GM19239 (cell line): ENCODE results near the gene C19orf25.
A peak's percentile ranks its signal among the peaks of the same experiment; 100 is the strongest.

Source experiments
- DNase-seq: peaks from one replicate; pipeline ENCODE4 v3.0.0; 2011; ENCODE audit warnings: low spot score; ENCODE audit not compliant: insufficient read length
- FAIRE-seq: peaks from 2 replicates; lab custom pipeline; 2011; peaks lifted over from hg19 to GRCh38; lab: Jason Lieb, UNC

The C19orf25 gene

DNA sequence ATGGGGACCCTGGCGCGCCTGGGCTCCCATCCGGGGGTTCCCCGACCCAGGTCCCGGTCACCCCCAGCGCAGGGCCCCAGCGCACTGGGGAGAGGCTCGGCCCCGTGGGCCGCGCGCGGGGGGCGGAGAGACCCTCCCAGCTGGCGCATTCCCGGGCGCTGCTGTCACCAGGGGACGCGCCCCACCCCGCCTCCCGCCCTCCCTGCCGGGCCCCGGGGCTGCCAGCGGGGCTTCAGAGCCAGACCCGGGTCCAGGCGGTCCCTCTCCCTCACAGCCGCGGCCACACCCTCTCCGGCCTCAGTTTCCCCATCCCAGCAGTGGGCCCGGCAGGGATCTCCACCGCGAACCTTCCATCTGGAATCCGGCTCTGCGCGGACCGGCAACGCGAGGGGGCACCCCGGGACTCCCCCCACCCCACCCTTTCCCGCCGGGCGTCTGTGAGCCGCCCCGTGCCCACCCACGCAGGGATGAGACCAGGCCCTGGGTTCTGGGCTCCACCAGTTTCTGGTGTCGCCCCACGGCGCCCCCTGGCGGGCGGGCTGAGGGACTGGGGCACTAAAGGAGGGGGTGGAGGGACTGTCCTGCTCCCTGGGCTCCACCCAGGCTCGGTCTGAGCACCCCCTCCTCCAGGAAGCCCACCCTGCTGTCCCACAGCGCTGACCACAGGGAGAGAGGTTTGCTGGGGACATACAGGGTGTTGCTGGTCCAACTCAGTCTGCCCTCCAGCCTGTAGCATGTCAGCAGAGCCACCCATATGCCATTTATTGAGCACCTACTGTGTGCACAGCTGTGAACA lies 34.7 kb upstream of the C19orf25 start:
- no peak for FAIRE-seq
- DNase-seq, result peak; percentile 62

GRCh38 chr19:1512671-1513498 lies 33.9 kb upstream of the C19orf25 start, which contains the start of gene ADAMTSL5:
ADAMTSL5 (minus strand) TSS chr19:1513019; CDS start chr19:1510943, 2,076 bp downstream.
- FAIRE-seq, result no peak
- DNase-seq, result peak; percentile 83

DNA sequence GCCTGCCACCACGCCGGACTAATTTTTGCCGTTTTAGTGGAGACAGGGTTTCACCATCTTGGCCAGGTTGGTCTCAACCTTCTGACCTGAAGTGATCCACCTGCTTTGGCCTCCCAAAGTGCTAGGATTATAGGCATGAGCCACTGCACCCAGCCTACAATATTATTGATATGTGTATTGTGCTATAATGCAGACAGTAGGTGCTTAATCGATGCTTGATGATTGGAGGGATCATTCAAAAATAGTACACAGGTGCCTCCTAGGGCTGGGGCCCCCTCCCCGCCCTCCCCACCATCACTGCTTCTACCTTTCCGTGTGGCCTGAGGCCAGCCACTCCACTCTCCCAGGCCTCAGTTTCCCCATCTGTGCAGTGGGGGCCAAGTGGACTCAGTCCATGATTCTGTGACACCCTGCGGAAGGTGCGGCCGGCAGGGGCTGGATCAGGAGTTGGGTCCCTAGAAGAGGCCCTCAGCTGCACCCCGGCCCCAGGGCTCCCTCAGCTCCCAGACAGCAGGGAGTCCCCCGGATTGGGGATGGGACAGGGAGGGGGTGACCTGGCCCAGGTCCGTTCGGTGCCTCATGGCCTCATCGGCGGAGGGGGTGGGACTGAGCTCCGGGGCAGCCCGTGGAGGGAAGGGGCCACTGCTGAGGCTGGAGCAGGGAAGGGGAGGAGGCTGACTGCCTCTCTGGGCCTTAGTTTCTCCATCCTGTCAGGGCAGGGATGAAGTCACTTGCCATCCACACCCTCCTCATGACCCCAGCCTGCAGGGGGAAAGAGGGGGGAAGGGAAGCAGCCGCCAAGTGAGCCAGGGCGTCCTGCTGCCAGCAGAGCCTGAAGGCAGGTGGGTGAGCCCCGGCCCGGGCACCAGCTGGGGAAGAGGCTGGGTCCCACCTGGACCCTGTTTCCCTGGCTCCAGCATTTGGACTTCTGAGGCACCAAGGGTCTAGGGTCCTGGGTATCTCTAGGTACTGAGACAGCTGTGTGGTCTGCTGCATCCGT lies 32.6 kb upstream of the C19orf25 start:
- DNase-seq (no peak), FAIRE-seq (no peak)

DNA sequence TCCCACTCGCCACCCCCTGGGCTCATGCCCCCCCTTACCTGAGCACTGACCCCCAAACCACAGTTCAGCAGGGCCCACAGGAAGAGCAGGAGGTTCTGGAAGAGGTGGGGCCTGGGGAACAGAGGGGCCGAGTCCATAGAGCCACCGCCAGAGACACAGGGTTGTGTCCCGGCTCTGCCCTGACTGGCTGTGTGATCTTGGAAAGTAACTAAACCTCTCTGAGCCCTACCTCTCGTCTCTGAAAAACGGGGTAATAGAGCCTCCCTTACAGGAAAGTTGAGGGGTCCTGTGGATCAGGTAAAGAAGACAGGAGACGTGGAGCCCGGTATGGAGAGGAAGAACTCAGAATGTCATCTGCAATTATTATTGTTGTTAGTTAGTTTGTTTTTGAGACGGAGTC lies 31.8 kb upstream of the C19orf25 start:
- FAIRE-seq, result no peak
- no peak for DNase-seq

GRCh38 chr19:1510442-1510806 lies 31.4 kb upstream of the C19orf25 start:
- DNase-seq, result no peak
- no peak for FAIRE-seq

DNA sequence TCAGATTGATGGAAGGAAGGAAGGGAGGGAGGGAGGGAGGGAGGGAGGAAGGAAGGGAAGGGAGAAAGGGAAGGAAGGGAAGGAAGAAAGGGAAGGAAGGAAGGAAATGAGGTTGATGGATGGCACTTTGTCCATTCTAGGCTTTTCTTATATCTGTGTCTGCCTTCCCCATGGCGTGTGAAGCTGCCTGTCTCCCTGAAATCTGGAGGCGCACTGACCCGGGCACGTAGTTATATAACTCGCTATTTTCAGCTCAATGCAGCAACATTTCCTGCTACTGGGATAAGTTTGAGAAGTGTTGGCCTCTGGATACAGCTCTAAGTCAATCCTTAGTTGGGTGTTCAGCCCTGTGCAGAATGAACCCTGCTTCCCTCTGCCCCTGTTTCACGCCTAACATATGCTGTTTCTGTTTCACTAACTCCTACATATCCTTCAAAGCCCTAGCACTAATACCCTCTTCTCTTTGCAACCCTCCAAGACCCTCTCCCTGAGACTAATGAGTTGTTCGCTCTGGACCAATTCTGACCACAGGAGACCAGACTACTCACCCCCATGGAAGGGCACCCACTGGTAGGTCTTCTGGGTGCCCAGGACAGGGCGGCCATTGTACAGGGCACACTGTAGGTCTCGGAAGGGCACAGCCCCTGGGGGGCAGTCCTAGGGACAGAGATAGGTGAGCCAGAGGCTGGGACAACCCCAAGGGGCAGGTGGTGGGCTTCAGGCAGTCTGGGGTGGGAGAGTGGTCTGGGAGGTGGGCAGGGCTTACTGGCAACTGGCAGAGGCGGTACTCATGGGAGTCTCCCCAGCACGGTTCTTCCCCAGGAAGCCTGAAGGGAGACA lies 30.8 kb upstream of the C19orf25 start:
- DNase-seq (no peak), FAIRE-seq (no peak)

- DNase-seq (no peak), FAIRE-seq (no peak)
Measured at GRCh38 chr19:1508507-1508856, 29.5 kb upstream of the C19orf25 start.

GRCh38 chr19:1507763-1508506 lies 28.9 kb upstream of the C19orf25 start:
- FAIRE-seq (peak; percentile 83), DNase-seq (peak; percentile 93)

DNA sequence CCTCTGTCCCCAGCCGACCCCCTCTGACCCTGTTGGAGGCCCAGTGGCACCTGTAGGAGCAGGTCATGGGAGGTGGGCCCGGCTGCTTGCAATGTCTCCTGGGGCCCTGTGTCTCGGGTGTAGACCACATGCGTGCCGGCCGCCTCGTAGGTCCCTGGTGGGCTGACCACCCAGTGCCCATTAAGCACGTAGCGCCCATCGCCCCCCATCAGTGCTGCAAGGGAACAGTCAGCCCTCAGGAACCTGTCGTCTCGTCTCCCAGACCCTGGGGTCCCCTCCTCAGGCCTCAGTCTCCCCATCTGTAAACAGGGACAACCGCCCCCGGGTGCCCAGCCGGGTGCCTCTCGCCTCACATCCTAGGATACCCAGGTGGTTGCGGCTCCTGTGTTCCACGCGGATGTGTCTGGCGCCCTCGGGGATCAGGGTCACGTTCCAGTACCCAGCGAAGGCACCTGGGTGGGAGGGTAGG lies 28.2 kb upstream of the C19orf25 start:
- DNase-seq, result no peak
- FAIRE-seq, result no peak

DNA sequence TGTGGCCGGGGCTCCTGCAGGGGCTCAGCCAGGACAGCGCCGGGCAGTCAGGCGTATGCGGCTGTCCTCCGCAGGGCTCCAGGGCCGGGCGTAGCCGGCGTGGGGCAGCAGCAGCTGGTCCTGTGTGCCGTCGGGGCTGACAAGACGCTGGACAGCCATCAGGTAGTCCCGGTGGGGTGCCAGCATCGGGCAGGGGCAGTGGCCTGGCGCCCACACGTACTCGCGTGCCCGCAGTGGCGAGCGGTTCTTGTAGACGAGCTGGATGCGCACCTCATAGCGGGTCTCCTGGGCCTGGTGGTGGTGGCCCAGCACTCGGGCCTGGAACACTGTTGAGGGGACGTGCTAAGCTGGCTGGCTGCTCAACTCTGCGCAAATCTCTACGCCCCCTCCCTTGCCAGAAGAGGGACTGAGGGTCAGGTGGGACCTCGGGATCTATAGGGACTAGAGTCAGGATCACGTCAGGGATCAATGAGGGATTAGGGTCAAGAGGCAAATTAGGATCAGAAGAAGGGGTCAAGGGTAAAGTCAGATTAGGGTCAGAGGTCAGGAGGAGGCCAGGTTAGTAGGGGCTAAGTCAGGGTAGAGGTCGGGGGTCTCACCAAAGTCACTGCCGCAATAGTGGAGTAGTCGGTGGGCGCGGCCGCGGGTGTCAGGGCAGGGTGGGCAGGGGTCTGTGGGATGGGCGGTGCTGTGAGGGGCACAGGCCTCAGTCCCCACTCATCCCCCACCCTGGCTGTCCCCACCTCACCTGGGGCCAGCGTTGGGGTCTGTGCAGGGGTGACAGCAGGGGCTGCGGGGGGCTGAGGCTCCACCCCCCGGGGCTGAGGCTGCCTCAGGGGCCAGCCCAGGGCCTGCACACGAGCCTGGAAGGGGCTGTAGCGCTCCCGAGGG lies 27.2 kb upstream of the C19orf25 start:
- DNase-seq (no peak), FAIRE-seq (no peak)

GRCh38 chr19:1505012-1505411 lies 26.0 kb upstream of the C19orf25 start:
- DNase-seq, result no peak
- FAIRE-seq, result no peak

- FAIRE-seq, result no peak
Measured at GRCh38 chr19:1503925-1504773, 25.1 kb upstream of the C19orf25 start.

GRCh38 chr19:1503089-1503924 lies 24.3 kb upstream of the C19orf25 start:
- FAIRE-seq (no peak), DNase-seq (peak; percentile 70)

More at GRCh38 chr19:1503925-1504773, 25.1 kb upstream of the C19orf25 start:
- no peak for DNase-seq

- no peak for DNase-seq
- FAIRE-seq, result no peak
Measured at GRCh38 chr19:1502433-1503088, 23.5 kb upstream of the C19orf25 start.

DNA sequence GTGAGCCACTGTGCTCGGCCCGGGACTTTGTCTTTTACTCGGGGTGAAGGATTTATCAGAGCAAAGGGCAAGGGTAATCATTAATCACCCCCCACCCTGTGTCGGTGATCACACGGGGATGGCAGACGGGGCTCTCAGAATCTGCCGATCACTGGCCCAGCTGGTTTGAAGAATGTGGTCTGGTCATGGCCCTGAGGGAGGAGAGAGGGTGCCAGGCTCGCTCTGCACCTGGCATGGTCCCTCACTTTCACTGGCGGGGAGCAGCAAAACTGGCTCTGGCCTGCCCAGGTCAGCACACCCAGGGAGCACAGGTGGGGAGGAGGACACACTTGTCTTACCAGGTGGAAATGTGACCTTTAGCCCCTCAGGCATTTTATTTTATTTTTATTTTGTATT lies 22.2 kb upstream of the C19orf25 start:
- DNase-seq (no peak), FAIRE-seq (no peak)
